ENCODE data around the gene TOR1AIP2.
A peak's percentile ranks its signal among the peaks of the same experiment; 100 is the strongest.

Gene TOR1AIP2

GRCh38 chr1:179825798-179826460, 51.7 kb downstream of the TOR1AIP2 start:
- H3K4me3 Mint-ChIP-seq, result no peak overlapping the region
- peaks cover 11% of the 10 kb centered on the region for H3K4me1 Mint-ChIP-seq (ENCODE audit: low read depth)
- intact Hi-C loops (cut with micrococcal nuclease), result no loop called here
- no peaks in the 10 kb centered on the region for H3K36me3 Mint-ChIP-seq (ENCODE audit: low read depth)
- peaks cover 3% of the 10 kb centered on the region for H3K27me3 Mint-ChIP-seq
- no peaks in the 10 kb centered on the region for H3K9me3 Mint-ChIP-seq
- H3K27ac Mint-ChIP-seq, result no peak overlapping the region

- Mint-ChIP-seq H3K27ac (no peak overlapping the region), H3K36me3 (ENCODE audit: low read depth) (no peaks in the 10 kb centered on the region), H3K9me3 (no peaks in the 10 kb centered on the region), H3K27me3 (no peaks in the 10 kb centered on the region), H3K4me1 (ENCODE audit: low read depth) (peaks cover 17% of the 10 kb centered on the region), H3K4me3 (no peak overlapping the region)
- intact Hi-C loops (cut with micrococcal nuclease), result no loop called here
Measured at GRCh38 chr1:179825206-179825605, 52.4 kb downstream of the TOR1AIP2 start.

GRCh38 chr1:179824265-179824664, 53.3 kb downstream of the TOR1AIP2 start:
- Mint-ChIP-seq H3K36me3 (ENCODE audit: low read depth) (no peaks in the 10 kb centered on the region), H3K27ac (no peak overlapping the region), H3K27me3 (no peaks in the 10 kb centered on the region), H3K4me1 (ENCODE audit: low read depth) (peaks cover 19% of the 10 kb centered on the region), H3K9me3 (no peaks in the 10 kb centered on the region), H3K4me3 (no peak overlapping the region)
- intact Hi-C loops (cut with micrococcal nuclease), result no loop called here

- intact Hi-C loops (cut with micrococcal nuclease), result no loop called here
- no peaks in the 10 kb centered on the region for H3K9me3 Mint-ChIP-seq
- no peak overlapping the region for H3K27ac Mint-ChIP-seq
- no peaks in the 10 kb centered on the region for H3K27me3 Mint-ChIP-seq
- no peaks in the 10 kb centered on the region for H3K36me3 Mint-ChIP-seq (ENCODE audit: low read depth)
- H3K4me3 Mint-ChIP-seq, result no peak overlapping the region
- H3K4me1 Mint-ChIP-seq (ENCODE audit: low read depth), result peaks cover 19% of the 10 kb centered on the region
Measured at GRCh38 chr1:179823693-179824092, 53.9 kb downstream of the TOR1AIP2 start.

GRCh38 chr1:179822065-179822464, 55.5 kb downstream of the TOR1AIP2 start:
- no peak overlapping the region for H3K27ac Mint-ChIP-seq
- H3K36me3 Mint-ChIP-seq (ENCODE audit: low read depth), result no peaks in the 10 kb centered on the region
- no peak overlapping the region for H3K4me3 Mint-ChIP-seq
- peaks cover 3% of the 10 kb centered on the region for H3K27me3 Mint-ChIP-seq
- peaks cover 19% of the 10 kb centered on the region for H3K4me1 Mint-ChIP-seq (ENCODE audit: low read depth)
- no peaks in the 10 kb centered on the region for H3K9me3 Mint-ChIP-seq
- intact Hi-C loops (cut with micrococcal nuclease), result no loop called here

GRCh38 chr1:179821524-179821923, 56.1 kb downstream of the TOR1AIP2 start:
- intact Hi-C loops (cut with micrococcal nuclease), result no loop called here
- Mint-ChIP-seq H3K9me3 (no peaks in the 10 kb centered on the region), H3K36me3 (ENCODE audit: low read depth) (no peaks in the 10 kb centered on the region), H3K4me3 (no peak overlapping the region), H3K27me3 (peaks cover 8% of the 10 kb centered on the region), H3K27ac (no peak overlapping the region), H3K4me1 (ENCODE audit: low read depth) (peaks cover 19% of the 10 kb centered on the region)

GRCh38 chr1:179820226-179820970, 57.2 kb downstream of the TOR1AIP2 start:
- intact Hi-C loops (cut with micrococcal nuclease), result no loop called here
- no peaks in the 10 kb centered on the region for H3K36me3 Mint-ChIP-seq (ENCODE audit: low read depth)
- peaks cover 24% of the 10 kb centered on the region for H3K4me1 Mint-ChIP-seq (ENCODE audit: low read depth)
- H3K27ac Mint-ChIP-seq, result no peak overlapping the region
- H3K27me3 Mint-ChIP-seq, result peaks cover 20% of the 10 kb centered on the region
- H3K4me3 Mint-ChIP-seq, result no peak overlapping the region
- no peaks in the 10 kb centered on the region for H3K9me3 Mint-ChIP-seq

GRCh38 chr1:179818743-179819173, 58.8 kb downstream of the TOR1AIP2 start:
- no peaks in the 10 kb centered on the region for H3K36me3 Mint-ChIP-seq (ENCODE audit: low read depth)
- peaks cover 26% of the 10 kb centered on the region for H3K4me1 Mint-ChIP-seq (ENCODE audit: low read depth)
- peaks cover 30% of the 10 kb centered on the region for H3K27me3 Mint-ChIP-seq
- intact Hi-C loops (cut with micrococcal nuclease), result no loop called here
- no peak overlapping the region for H3K27ac Mint-ChIP-seq
- no peaks in the 10 kb centered on the region for H3K9me3 Mint-ChIP-seq
- H3K4me3 Mint-ChIP-seq, result no peak overlapping the region

GRCh38 chr1:179818260-179818659, 59.3 kb downstream of the TOR1AIP2 start:
- Mint-ChIP-seq H3K4me1 (ENCODE audit: low read depth) (peaks cover 26% of the 10 kb centered on the region), H3K27ac (no peak overlapping the region), H3K27me3 (peaks cover 31% of the 10 kb centered on the region), H3K4me3 (no peak overlapping the region), H3K36me3 (ENCODE audit: low read depth) (no peaks in the 10 kb centered on the region), H3K9me3 (no peaks in the 10 kb centered on the region)
- intact Hi-C loops (cut with micrococcal nuclease), result no loop called here

GRCh38 chr1:179817789-179818188, 59.8 kb downstream of the TOR1AIP2 start:
- no peak overlapping the region for H3K27ac Mint-ChIP-seq
- H3K36me3 Mint-ChIP-seq (ENCODE audit: low read depth), result no peaks in the 10 kb centered on the region
- peaks cover 26% of the 10 kb centered on the region for H3K4me1 Mint-ChIP-seq (ENCODE audit: low read depth)
- no peak overlapping the region for H3K4me3 Mint-ChIP-seq
- no peaks in the 10 kb centered on the region for H3K9me3 Mint-ChIP-seq
- intact Hi-C loops (cut with micrococcal nuclease), result no loop called here
- peaks cover 34% of the 10 kb centered on the region for H3K27me3 Mint-ChIP-seq

- H3K27me3 Mint-ChIP-seq, result peaks cover 40% of the 10 kb centered on the region
- H3K4me1 Mint-ChIP-seq (ENCODE audit: low read depth), result peaks cover 26% of the 10 kb centered on the region
- H3K27ac Mint-ChIP-seq, result no peak overlapping the region
- no peak overlapping the region for H3K4me3 Mint-ChIP-seq
- H3K9me3 Mint-ChIP-seq, result no peaks in the 10 kb centered on the region
- intact Hi-C loops (cut with micrococcal nuclease), result no loop called here
- no peaks in the 10 kb centered on the region for H3K36me3 Mint-ChIP-seq (ENCODE audit: low read depth)
Measured at GRCh38 chr1:179817056-179817455, 60.5 kb downstream of the TOR1AIP2 start.

GRCh38 chr1:179816196-179816960, 61.2 kb downstream of the TOR1AIP2 start:
- intact Hi-C loops (cut with micrococcal nuclease), result no loop called here
- Mint-ChIP-seq H3K4me1 (ENCODE audit: low read depth) (peaks cover 26% of the 10 kb centered on the region), H3K9me3 (no peaks in the 10 kb centered on the region), H3K36me3 (ENCODE audit: low read depth) (no peaks in the 10 kb centered on the region), H3K4me3 (no peak overlapping the region), H3K27me3 (peaks cover 41% of the 10 kb centered on the region), H3K27ac (no peak overlapping the region)

- Mint-ChIP-seq H3K27ac (no peak overlapping the region), H3K27me3 (peaks cover 43% of the 10 kb centered on the region), H3K36me3 (ENCODE audit: low read depth) (no peaks in the 10 kb centered on the region), H3K9me3 (no peaks in the 10 kb centered on the region), H3K4me3 (peak overlapping the region; percentile 76), H3K4me1 (ENCODE audit: low read depth) (peaks cover 24% of the 10 kb centered on the region)
- intact Hi-C loops (cut with micrococcal nuclease), result no loop called here
Measured at GRCh38 chr1:179815641-179816040, 62.0 kb downstream of the TOR1AIP2 start.

- H3K27ac Mint-ChIP-seq, result no peak overlapping the region
- peaks cover 45% of the 10 kb centered on the region for H3K27me3 Mint-ChIP-seq
- peak overlapping the region; percentile 76 for H3K4me3 Mint-ChIP-seq
- no peaks in the 10 kb centered on the region for H3K36me3 Mint-ChIP-seq (ENCODE audit: low read depth)
- peaks cover 18% of the 10 kb centered on the region for H3K4me1 Mint-ChIP-seq (ENCODE audit: low read depth)
- no peaks in the 10 kb centered on the region for H3K9me3 Mint-ChIP-seq
- intact Hi-C loops (cut with micrococcal nuclease), result no loop called here
Measured at GRCh38 chr1:179814546-179814838, 63.1 kb downstream of the TOR1AIP2 start.
